Brain pericyte (primary cell): ENCODE data around the gene THOP1.
A peak's percentile ranks its signal among the peaks of the same experiment; 100 is the strongest.

Source experiments
- DNase-seq: peaks from one replicate; pipeline ENCODE4 v3.0.0-alpha.2; 2012; ENCODE audit warnings: low read depth, low spot score

THOP1 gene

DNA sequence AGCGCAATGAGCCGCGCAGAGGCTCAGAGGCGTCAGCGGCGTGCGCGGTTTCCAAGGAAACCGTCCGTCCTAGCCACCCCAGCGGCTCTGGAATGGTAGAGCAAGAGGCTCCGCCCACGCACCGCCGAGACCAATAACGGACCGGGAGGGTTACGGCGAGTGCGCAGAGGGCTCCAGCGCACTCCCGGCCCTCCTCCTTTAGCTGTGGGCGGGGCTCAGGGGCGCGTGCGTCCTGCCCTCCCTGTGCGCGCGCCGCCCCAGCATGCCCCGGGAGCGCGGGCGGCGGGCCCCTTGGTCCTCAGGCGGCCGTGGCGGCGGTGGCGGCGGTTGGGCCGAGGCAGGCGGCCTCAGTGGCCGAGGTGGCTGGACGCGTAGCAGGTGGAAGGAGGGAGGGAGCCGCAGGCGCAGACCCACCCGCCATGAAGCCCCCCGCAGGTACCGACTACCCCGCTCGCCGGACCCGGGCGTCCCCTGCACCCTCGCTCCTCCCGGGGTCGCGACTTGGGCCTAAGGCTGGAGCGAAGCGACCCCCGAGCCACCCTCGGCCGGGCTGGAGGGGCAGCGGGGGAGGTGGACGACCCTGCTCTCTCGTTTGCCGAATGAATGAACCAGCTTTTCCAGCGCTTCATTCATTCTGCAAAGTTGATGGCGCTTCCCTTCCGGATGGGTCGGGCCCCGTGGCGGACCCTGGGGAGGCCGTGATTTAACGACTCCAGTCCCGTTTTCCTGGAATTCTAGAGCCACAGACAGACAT is at the start of gene THOP1:
THOP1 (plus strand) TSS at position 260 of the 754 bp plus-strand sequence; CDS start at position 420, 160 bp downstream.
- peak; percentile 91 for DNase-seq

DNA sequence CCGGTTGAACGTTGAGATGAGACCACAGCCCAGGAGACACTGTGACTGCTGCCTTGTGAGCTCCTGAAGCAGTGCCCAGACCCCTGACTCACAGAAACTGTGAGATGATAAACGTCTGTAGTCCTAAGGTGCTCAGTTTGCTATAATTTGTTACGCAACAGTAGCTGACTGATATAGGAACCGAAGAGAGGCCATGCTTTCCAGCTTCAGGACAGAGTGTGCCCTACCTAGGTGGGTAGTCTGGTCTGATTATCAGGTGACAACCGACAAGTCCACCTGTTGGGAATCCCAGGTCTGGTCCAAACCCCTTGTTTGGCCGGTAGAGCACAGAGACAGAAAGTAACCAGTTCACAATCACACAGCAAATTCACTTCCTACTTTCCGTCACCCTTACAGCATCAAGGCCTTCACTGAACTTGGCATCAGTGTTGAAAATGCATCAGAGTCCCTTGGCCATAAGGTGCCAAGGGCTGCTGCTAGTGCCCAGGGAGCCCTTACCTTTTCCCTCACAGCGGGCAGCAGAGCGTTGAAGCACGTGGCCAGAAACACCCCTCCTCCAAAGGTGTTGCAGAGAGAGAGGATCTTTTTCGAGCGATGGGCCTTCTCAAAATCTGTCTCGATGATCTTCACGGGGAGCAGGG is 48.6 kb upstream of the THOP1 start:
- no peak for DNase-seq

DNA sequence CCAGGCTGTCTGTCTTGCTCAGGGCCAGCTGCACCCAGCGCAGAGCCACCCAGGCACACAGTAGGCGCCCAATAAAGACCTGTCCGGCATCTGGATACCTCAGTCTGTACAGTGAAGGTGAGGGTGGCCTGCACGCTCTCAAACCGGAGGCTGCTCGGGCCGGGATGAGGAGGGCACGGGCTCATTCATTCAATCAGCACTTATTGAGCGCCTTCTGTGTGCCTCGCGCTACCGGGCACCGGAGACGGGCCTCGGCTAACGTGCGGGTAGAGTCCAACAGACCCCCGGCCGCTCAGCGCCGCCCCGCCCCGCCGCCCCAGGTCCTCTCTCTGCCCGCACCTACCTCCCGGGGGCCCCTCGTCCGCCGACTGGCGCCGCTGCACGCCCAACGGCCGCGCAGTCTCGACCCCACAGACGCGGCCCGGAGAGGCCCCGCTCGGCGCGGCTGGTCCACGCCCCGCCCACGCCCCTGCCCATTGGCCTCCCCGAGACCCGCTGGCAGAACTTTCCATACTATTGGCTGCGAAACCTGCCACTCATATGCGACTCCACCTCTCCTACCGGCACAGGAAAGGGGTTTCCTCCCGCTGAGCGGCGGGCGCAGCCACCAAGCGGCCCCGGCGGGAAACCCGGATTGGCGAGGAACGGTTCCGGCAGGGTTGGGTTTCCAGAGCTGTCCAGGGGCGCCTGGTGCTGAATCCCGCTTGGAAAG is 45.5 kb upstream of the THOP1 start, which contains the start of gene SLC39A3:
SLC39A3 (minus strand) TSS at position 416 of the 712 bp plus-strand sequence. CDS start 2,760 bp downstream, outside the sequence.
- peak; percentile 87 for DNase-seq

DNA sequence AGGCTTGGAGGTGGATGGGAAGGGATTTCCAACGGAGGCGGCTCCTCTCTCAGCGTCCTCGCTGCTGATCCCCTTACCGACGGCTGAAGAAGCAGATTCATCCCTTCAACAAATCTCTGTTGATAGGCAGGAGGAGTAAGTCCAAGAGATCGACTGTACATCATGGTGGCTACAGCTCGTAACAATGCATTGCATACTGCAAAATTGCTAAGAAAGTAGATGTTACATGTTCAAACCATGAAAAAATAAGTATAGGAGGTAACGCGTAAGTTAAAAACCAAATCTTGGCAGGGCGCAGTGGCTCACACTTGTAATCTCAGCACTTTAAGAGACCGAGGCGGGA is 45.0 kb upstream of the THOP1 start:
- no peak for DNase-seq

DNA sequence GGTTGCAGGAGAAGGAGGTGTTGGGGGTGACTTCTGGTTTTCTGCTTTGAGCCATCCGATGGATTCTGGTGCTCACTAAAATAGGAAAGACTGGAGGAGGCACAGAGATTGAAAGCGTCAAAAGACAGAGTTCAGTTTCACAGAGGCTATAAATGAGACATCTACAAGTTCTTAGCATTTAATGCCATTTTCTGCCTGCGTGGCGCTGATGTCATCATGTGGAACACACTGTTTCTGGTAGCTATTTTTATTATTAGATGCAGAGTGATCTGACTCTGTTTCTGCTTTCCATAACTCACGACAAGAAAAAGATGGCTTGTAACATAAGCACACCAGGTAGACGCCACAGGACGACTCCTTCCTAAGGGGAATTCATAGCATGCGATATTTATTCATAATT is 42.2 kb upstream of the THOP1 start:
- DNase-seq, result no peak

DNA sequence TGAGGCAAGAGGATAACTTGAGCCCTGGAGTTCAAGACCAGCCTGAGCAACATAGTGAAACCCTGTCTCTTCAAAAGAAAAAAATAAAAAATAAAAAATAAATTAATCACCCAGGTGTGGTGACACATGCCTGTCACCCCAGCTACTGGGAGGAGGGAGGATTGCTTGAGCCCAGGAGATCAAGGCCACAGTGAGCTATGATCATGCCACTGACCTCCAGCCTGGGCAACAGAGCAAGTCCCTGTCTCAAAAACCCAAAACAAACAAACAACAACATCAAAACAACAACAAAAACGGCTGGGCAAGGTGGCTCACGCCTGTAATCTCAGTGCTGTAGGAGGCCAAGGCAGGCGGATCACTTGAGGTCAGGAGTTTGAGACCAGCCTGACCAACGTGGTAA is 41.2 kb upstream of the THOP1 start:
- no peak for DNase-seq

DNA sequence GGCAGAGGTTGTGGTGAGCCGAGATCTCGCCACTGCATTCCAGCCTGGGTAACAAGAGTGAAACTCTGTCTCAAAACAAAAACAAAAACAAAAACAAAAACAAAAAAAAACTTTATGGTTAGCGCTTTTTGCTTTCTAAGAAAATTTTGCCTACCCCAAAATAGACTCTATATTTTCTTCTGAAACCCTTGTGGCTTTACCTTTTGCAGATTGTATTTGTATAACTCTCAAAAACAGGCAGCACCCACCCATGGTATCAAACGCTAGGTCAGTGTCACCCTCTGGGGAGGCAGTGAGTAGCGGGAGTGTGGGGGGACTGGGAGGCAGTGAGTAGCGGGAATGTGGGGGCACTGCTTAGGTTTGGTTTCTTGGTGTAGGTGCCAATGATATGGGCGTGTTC is 38.0 kb upstream of the THOP1 start:
- no peak for DNase-seq

DNA sequence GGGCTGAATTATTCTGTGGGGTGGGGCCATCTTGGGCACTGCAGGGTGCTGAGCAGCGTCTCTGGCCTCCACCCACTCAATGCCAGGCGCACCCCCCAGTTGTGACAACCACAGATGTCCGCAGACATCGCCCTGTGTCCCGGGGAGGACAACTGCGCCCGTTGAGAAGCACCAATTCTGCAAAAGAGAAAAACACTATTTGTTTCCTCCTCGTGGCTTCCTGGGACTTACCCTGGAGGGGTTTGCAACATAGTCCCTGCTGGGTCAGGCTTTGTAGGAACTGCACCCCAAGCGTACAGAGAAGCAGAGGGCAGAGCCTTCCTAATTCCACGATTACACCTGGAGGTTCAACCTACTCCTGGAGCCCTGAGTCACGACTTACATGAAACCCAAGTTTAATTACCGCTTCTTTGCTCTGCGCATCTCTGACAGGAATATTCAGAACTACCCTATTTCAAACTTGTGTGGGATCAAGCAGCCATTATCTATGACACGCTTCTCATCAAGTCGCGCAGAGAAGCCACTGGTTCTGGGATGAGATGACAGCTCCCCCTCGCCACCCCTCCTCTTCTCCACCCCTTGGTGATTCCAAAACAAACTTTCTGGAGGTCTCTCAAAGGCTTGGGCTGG is 34.4 kb upstream of the THOP1 start:
- DNase-seq, result no peak

DNA sequence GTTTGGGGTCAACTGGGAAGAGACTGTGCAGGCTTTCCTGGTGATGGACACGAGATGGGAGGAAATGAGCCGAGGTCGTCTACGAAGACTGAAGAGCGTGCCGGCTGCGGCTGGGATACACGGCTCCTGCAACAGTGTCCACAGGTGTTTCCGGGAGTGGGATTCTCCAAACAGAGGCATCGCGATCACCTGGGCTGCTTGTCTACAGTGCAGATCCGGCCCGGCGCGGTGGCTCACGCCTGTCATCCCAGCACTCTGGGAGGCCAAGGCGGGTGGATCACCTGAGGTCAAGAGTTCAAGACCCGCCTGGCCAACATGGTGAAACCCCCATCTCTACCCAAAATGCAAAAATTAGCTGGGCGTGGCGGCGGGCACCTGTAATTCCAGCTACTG is 33.9 kb upstream of the THOP1 start:
- no peak for DNase-seq

DNA sequence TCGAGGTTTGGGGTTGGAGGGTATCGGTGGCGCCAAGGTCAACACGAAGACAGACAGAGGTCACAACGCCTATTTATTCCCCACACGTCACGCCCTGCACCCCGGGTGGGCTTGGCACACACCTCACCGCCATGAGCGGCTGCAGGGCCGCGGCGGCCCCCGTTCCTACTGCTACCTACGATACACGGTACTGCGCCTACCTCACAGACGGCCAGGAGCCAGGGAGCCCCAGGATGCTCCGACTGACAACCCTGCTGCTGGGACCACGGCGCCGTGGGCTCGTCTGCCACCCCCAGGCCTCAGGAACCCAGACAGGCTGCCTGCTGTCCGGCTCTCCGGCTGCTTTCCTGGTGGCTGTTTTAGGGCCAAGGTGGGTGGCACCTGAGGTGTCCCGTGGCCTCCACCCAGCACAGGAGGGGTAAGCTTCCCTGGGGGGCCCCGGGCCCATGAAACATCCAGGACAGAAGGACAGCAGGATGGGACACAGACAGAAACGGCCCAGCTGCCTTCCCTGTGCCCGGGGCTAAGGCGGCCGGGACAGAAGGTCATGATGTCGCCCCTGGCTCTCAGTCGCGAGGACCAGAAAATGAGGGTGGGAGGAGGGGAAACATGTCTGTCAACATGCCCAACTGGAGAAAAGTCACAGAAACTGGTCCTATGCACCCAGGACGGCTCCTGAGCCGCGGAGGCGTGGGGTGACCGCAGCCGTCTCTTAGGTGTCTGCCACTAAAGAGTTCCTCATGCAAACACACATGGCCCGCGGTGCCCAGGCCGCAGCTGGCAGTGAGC is 30.4 kb upstream of the THOP1 start:
- no peak for DNase-seq

DNA sequence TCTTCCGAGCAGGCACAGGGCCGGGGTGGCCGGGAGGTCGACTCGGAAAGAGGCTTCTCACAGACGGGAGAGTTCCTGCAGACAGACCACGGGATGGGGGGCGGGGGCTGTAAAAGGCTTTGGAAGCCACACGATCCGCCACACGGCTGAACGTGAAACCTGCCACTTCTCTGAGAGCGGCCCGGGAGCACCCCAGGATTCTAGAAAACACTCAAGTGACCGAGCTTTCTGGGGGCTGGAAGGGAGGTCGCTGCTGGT is 29.9 kb upstream of the THOP1 start:
- DNase-seq, result no peak

DNA sequence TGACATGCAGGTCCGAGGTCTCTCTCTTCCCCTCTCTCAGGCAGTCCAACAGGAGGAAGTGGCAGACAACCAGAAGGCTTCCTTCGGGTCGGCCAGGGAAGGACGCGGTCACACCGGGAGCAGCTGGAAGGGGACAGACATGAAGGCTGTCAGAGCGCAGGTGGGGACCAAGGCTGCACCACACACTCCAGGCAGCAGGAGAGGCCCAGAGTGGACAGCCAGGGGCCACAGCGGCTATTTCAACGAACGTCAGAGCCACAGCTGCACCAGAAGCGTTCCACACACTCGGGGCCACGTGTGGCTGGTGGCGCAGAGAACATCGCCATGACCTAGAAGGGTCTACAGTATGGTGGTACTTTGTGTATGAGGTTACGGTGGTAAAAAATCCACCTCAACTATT is 29.5 kb upstream of the THOP1 start:
- no peak for DNase-seq

DNA sequence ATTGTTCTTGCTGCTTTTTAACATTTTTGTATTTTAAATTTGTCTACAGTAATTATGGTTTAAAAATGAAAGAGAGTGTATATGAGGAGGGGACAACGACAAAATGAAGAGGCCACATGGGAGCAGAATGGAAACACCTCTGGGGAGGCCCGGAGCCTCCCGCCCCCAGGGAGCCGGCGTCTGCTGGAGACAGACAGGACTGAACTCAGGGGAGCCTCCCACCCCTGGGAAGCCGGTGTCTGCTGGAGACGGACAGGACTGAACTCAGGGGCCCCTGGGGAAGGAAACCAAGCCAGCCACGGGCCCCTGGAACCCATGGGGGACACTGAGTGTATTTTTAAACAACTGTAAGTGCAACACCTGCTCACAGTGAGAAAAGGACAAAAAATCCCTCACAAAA is 28.8 kb upstream of the THOP1 start:
- DNase-seq, result no peak

DNA sequence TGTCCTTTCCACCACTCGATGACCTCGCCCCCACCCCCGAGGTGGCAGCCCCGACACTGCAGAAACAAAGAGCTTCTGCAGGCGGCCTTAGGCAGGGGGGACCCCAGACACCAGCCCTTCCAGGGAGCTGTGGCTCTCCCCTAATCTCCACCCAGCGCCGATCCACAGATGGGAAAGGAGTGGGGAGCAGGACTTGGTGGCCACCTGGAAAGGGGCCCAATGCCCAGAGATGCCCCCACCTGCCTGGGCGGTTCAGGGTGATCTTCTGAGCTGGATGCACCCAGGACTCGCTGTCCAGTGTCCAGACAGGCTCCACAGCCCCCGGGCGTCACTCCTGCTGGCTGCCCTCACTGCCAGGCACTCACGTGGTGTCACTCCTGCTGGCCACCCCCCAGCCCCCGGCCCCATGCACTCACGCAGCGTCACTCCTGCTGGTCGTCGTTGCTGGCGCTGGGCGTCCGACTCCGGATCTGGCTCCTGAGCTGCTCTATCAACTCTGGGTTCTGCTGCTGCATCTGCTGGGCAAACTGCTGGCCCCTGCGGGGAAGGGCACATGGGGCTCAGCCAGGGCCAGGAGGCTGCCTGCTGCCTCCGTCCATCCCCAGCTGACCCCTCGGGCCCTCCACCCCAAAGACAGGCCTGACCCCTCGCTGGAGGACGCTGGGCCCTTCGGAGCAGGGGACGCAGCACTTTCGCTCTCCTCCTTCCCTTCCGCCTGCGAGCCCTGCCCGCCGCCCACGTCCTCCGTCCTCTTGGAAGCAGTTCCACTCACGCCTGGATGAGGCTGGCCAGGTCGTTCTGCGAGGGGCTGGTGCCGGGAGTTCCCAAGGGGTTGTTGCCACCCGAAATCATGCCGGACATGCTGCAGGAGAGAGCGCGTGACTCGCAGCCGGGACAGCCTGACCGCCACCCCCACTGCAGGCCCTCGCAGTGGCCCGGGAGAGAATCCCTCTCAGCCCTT is 28.1 kb upstream of the THOP1 start:
- DNase-seq, result no peak

DNA sequence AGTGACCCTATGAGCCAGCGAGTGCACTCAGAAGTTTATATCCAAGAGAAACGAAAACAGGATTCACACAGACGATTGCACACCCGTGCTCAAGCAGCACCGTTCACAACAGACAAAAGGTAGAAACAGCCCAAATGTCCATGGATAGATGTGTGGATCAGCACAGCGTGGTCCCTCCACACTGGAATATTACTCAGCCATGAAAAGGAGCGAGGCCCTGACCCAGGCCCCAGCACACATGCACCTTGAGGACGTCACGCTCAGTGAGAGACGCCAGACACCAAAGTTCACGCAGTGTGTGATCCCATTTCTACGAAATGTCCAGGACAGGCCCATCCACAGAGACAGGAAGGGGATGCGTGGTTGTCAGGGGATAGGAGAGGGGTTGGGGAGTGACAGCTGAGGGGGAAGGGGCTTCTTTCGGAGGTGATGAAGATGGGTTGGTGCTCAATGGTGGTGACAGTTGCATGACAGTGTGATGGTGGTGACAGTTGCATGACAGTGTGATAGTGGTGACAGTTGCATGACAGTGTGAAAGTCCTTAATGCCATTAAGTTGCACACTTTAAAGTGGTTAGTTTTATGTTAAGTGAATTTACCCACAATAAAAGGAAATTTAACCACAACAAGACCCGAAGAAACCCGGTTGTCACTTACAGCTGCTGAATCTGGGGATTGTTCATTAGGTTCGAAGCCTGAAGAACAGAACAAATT is 26.5 kb upstream of the THOP1 start:
- no peak for DNase-seq

DNA sequence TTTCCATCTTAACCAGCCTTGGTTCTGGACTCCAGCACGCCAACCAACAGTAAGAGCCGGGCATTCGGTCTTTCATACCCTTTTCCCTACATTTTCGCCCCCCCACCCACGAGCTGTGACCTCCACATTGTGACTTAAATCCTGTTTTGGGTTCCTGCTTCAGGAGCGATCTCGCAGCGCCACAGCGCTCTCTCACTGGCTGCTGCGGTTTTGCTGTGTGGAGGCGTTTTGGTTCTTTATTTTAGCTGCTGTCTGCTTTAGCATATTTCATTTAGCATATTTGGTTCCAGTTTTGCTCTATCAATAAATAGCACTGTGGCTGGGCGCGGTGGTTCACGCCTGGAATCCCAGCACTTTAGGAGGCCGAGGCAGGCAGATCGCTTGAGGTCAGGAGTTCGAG is 25.9 kb upstream of the THOP1 start:
- no peak for DNase-seq

DNA sequence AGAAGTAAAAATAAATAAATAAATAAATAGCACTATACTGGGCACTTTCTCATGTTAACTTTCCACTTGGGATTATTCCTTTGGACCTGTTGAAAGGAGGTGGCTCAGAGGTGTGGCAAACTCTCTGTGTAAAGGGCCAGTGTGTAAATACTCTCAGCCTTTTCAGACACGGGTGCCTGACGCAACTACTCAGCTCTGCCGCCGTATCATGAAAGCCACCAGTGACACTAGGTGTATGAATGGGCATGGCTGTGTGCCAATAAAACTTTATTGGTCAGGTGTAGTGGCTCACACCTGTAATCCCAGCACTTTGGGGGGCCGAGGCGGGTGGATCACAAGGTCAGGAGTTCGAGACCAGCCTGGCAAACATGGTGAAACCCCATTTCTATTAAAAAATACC is 25.3 kb upstream of the THOP1 start:
- no peak for DNase-seq

DNA sequence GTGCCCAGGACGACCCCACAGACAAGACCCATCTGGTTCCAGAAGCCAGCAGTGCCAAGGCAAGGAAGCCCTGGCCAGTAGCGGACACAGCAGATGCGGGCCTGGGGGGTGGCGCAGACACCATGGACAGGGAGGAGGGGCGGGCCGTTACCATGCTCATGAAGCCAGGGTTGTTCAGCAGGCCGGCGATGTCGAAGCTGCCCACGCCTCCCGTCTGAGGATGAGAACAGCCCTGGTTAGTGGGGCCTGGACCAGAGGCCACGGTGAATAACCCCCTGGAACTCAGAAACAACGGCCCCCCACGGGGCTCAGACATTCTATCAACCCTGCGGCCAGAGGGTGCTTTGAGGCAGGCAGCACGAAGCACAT is 24.0 kb upstream of the THOP1 start:
- DNase-seq, result no peak

DNA sequence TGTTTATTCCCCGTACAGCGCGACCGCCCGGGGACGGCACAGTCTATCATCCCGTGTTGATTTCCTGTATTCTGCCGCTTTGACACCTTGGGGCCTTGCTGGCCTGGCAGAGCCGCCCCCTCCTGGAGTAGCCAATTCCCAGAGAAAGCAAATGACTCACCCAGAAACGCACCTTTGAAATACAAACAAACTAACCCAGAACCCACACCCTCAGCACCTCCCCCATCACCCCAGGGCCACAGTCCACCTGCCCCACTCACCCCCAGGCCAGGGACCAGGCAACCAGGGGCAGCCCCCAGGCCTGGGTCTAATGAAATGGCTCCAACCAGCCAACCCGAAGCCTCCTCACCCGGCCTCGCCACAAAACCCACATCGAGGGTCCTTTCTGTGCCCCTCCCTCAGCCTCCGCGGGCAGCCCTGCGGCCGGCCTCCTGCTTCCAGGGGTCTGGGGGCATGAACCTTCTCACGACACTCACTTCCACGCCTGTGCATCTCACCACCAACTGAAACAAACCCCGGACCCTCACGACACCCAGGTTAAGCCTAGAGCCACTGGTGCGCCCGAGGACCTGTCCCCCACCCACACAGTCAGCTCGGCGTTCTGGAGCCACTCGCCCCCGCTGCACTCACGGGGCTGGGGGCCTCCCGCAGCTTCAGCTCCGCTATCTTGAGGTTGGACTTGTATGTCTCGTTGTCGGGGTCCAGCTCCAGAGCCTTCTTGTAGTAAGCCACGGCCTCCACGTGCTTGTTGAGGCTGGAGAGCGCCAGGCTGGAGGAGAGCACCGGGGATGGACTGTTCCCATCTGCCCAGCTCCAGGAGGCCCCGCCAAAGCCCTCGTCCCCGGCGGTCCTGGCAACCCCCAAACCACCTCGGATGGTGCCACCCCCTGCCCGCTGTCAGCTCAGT is 23.2 kb upstream of the THOP1 start:
- DNase-seq, result no peak
